PFSK-1 (cell line): ENCODE measurements around the gene PNLIPRP2.

Experiments
- POLR2AphosphoS5 ChIP-seq: IDR thresholded peaks from 2 replicates; pipeline ENCODE4 v1.6.1; 2012; ENCODE audit warnings: low read depth, mild to moderate bottlenecking, control low read depth, low read length, moderate library complexity
- SIN3A ChIP-seq: IDR thresholded peaks from 2 replicates; pipeline ENCODE4 v1.6.1; 2012; ENCODE audit warnings: mild to moderate bottlenecking, low read length, moderate library complexity, borderline replicate concordance; ENCODE audit not compliant: insufficient read depth
- TAF1 ChIP-seq: IDR thresholded peaks from 2 replicates; pipeline ENCODE4 v1.6.1; 2012; ENCODE audit warnings: low read length, control low read depth, borderline replicate concordance; ENCODE audit not compliant: insufficient read depth
- TF ChIP-seq, protein P1 (sequence below), 2 experiments: IDR thresholded peaks; 2 replicates each; pipeline versions ENCODE4 v1.6.1 to v1.8.0; 2011 to 2012; ENCODE audit warnings: low read depth in 2 of 2, low read length in 2 of 2, control low read depth in 1 of 2, inconsistent platforms in 1 of 2, mild to moderate bottlenecking in 1 of 2, moderate library complexity in 1 of 2; ENCODE audit not compliant: insufficient read depth in 1 of 2

DNA sequence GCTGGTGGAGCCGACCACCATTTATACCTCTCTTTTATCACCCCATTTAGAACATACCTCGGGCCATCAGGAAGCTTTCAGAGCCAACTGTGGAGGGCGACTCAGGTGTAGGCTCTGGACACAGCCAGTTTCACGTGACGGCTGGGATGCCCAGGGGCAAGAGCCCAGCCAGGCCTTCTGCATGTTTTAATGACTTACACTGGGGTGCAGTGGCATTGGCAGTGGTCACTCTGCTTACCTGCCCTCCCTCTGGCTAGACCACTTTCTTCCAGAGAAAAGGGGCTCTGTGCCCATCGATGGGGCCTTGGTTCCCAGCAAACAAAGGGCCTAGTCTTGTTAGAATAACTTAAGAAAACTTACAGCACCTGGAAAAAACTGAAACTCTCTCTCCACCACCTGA, 50.0 kb downstream of the PNLIPRP2 start:
- TF ChIP-seq SIN3A (no peak), POLR2AphosphoS5 (no peak), TAF1 (no peak)
- TF ChIP-seq, protein P1, sequence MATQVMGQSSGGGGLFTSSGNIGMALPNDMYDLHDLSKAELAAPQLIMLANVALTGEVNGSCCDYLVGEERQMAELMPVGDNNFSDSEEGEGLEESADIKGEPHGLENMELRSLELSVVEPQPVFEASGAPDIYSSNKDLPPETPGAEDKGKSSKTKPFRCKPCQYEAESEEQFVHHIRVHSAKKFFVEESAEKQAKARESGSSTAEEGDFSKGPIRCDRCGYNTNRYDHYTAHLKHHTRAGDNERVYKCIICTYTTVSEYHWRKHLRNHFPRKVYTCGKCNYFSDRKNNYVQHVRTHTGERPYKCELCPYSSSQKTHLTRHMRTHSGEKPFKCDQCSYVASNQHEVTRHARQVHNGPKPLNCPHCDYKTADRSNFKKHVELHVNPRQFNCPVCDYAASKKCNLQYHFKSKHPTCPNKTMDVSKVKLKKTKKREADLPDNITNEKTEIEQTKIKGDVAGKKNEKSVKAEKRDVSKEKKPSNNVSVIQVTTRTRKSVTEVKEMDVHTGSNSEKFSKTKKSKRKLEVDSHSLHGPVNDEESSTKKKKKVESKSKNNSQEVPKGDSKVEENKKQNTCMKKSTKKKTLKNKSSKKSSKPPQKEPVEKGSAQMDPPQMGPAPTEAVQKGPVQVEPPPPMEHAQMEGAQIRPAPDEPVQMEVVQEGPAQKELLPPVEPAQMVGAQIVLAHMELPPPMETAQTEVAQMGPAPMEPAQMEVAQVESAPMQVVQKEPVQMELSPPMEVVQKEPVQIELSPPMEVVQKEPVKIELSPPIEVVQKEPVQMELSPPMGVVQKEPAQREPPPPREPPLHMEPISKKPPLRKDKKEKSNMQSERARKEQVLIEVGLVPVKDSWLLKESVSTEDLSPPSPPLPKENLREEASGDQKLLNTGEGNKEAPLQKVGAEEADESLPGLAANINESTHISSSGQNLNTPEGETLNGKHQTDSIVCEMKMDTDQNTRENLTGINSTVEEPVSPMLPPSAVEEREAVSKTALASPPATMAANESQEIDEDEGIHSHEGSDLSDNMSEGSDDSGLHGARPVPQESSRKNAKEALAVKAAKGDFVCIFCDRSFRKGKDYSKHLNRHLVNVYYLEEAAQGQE (IDR thresholded peaks at IDR 0.05; ENCODE audit: insufficient read depth in 1 of 2, low read depth in 2 of 2, low read length in 2 of 2): no peak
